Peyer's patch (tissue), 4 donors: Measurements from ENCODE around the gene UBA3. TPM values are rescaled to one million over a fixed set of nuclear protein-coding genes. Genes with fewer than 3 reads are reported as not detected.

Experiments
- DNase-seq, 3 donors: peaks; one replicate each; pipeline ENCODE4 v3.0.0-alpha.2; 2017 to 2019
- H3K27ac ChIP-seq, 4 donors: fragments of 200-600 bp; sonication (generic); one replicate each; pipeline ENCODE4 v1.5.1; 2016 to 2019
- H3K27me3 ChIP-seq, 2 donors: fragments of 200-600 bp; sonication (generic); one replicate each; pipeline ENCODE4 v1.5.1; 2019
- H3K36me3 ChIP-seq, 3 donors: fragments of 200-600 bp; sonication (generic); one replicate each; pipeline ENCODE4 v1.5.1; 2016 to 2019
- H3K4me1 ChIP-seq, 4 donors: fragments of 200-600 bp; sonication (generic); one replicate each; pipeline ENCODE4 v1.5.1; 2016 to 2019
- H3K4me3 ChIP-seq, 4 donors: fragments of 200-600 bp; sonication (generic); 1 replicate in 3 of 4; 2 replicates in 1 of 4; pipeline ENCODE4 v1.5.1; 2016 to 2019; ENCODE audit warnings: mild to moderate bottlenecking in 1 of 4
- H3K9me3 ChIP-seq, 4 donors: fragments of 200-600 bp; sonication (generic); one replicate each; pipeline ENCODE4 v1.5.1; 2016 to 2019; ENCODE audit warnings: mild to moderate bottlenecking in 1 of 4
- POLR2A ChIP-seq, 2 donors: fragments of 450-650 bp; IDR thresholded peaks; one replicate each; pipeline ENCODE4 v1.5.1; 2017; ENCODE audit warnings: antibody characterized with exemption in 2 of 2, mild to moderate bottlenecking in 2 of 2, moderate library complexity in 2 of 2
- total RNA-seq, 4 donors: library from RNA; depleted of rRNA; stranded (reverse); fragments of >200 nt; gene quantifications; one replicate each; pipeline ENCODE4 v1.1.0, GENCODE V29; 2016
- TF ChIP-seq, protein P1 (sequence below), 6 experiments: fragments of 450-650 bp in 4 of 6; fragments of 200-600 bp in 2 of 6; sonication (generic) in 1 of 6; IDR thresholded peaks; one replicate each; pipeline ENCODE4 v1.5.1; 2017 to 2019; ENCODE audit warnings: antibody characterized with exemption in 6 of 6, mild to moderate bottlenecking in 3 of 6, moderate library complexity in 1 of 6

Gene UBA3
- total RNA-seq, 4 donors from 2014 or later, result 28.9 to 64.5 (median 59.8) TPM

DNA sequence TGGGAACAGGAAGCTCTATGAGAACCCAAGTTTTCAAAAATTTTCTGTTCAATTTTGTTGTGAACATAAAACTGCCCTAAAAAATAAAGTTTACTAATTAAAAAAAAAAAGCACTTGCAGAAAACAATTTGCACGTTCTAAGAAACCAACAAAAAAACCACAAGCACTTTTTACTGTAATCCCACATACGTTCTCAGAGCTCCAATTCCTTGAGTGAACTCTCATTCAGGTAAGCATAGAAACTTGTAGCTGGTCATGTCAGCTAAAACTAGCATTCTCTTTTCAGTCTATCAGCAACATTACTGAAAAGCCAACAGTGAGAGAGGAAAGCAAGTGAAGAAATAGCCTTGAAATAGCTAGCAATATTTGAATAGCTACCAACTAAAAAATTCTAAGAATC lies 16.5 kb downstream of the UBA3 start:
- Histone ChIP-seq H3K36me3 (peaks cover 0 to 37% (median 0%) of the 10 kb centered on the region in 3 donors), H3K4me1 (peaks cover 0 to 4% (median 0%) of the 10 kb centered on the region in 4 donors), H3K9me3 (no peaks in the 10 kb centered on the region), H3K27ac (no peak overlapping the region), H3K27me3 (no peaks in the 10 kb centered on the region), H3K4me3 (no peak overlapping the region)
- TF ChIP-seq POLR2A (IDR thresholded peaks at IDR 0.05), result no peak
- TF ChIP-seq, protein P1, sequence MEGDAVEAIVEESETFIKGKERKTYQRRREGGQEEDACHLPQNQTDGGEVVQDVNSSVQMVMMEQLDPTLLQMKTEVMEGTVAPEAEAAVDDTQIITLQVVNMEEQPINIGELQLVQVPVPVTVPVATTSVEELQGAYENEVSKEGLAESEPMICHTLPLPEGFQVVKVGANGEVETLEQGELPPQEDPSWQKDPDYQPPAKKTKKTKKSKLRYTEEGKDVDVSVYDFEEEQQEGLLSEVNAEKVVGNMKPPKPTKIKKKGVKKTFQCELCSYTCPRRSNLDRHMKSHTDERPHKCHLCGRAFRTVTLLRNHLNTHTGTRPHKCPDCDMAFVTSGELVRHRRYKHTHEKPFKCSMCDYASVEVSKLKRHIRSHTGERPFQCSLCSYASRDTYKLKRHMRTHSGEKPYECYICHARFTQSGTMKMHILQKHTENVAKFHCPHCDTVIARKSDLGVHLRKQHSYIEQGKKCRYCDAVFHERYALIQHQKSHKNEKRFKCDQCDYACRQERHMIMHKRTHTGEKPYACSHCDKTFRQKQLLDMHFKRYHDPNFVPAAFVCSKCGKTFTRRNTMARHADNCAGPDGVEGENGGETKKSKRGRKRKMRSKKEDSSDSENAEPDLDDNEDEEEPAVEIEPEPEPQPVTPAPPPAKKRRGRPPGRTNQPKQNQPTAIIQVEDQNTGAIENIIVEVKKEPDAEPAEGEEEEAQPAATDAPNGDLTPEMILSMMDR (IDR thresholded peaks at IDR 0.05), result no peak
- no peak for DNase-seq

DNA sequence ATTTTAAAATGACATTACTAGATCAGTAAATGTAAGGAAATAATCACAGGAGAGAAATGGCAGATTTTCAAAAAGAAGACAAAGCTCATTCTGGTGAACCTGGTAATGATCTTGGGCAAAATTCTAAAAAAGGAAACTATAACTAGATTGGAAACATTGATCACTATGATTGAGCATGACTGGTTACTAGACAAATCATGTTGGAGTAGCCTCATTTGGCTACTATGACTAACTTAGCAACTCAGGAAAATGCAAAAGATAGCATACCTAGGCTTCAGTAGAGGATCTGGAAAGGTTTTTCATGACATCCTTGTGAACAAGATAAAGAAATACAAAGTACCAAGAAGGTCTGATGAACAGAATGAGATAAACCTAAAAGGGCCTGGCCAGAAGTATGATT lies 20.5 kb downstream of the UBA3 start:
- TF ChIP-seq, protein P1 (IDR thresholded peaks at IDR 0.05), result no peak
- TF ChIP-seq POLR2A (IDR thresholded peaks at IDR 0.05), result no peak
- H3K27ac ChIP-seq, result peak overlapping the region in 2 of 4 donors; percentile 61 to 65
- H3K4me1 ChIP-seq, result peaks cover 0 to 2% (median 0%) of the 10 kb centered on the region in 4 donors
- no peaks in the 10 kb centered on the region for H3K27me3 ChIP-seq
- no peak overlapping the region for H3K4me3 ChIP-seq
- H3K9me3 ChIP-seq, result no peaks in the 10 kb centered on the region
- peaks cover 0 to 60% (median 0%) of the 10 kb centered on the region in 3 donors for H3K36me3 ChIP-seq
- DNase-seq, result no peak

DNA sequence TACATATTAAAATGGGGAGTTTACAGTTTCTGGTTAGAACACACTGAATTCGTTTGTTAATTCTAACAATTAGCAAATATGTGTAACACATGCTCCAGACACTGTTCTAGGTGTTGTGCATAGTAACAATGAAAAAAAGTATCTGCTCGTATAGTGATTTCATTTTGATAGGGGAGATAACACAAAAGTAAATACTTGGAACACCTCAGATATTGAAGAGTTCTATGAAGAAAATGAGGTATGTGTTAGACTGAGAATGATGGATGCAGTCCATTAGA lies 21.3 kb downstream of the UBA3 start:
- Histone ChIP-seq H3K4me3 (no peak overlapping the region), H3K27ac (peak overlapping the region; percentile 37 to 65 (median 54)), H3K36me3 (peaks cover 0 to 66% (median 0%) of the 10 kb centered on the region in 3 donors), H3K9me3 (no peaks in the 10 kb centered on the region), H3K27me3 (no peaks in the 10 kb centered on the region), H3K4me1 (no peaks in the 10 kb centered on the region)
- TF ChIP-seq POLR2A (IDR thresholded peaks at IDR 0.05), result no peak
- TF ChIP-seq, protein P1 (IDR thresholded peaks at IDR 0.05), result no peak
- no peak for DNase-seq

DNA sequence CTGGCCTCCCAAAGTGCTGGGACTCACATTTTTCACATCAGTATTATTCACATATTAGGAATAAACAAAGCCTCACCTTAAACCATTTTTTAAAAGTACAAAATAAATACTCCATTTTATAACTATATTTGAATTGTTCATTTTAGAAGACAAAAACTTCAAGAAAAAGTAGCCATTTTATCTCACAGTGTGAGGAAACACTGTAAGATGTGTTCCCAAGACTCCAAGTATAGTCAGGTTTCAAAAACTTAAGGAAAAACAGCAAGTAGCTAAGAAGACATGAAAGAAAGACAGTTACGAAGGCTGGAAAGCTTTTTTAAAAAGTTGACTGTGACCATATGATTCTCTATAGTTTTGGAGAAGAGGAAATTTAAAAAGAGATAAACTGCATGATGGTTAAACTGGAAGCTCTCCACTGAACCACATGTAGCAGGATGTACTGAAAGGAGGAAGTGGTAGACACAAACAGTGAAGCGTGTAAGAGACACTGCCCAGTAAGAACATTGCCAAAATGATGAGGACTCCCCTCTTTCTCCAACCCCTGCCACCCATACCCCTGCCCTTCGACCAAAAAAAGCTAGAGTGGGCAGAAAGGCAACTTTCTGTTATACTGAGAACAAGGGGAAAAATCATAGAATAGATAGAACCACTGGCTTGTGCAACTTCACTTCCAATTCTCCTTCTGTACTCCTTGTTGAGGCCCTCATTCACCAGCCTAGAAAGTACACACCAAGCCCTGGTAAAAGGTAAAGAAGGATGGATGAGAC lies 21.8 kb downstream of the UBA3 start:
- H3K27ac ChIP-seq, result peak overlapping the region; percentile 37 to 65 (median 54)
- TF ChIP-seq, protein P1 (IDR thresholded peaks at IDR 0.05), result no peak
- TF ChIP-seq POLR2A (IDR thresholded peaks at IDR 0.05), result no peak
- H3K9me3 ChIP-seq, result no peaks in the 10 kb centered on the region
- no peak overlapping the region for H3K4me3 ChIP-seq
- peaks cover 0 to 71% (median 0%) of the 10 kb centered on the region in 3 donors for H3K36me3 ChIP-seq
- no peak for DNase-seq
- no peaks in the 10 kb centered on the region for H3K27me3 ChIP-seq
- no peaks in the 10 kb centered on the region for H3K4me1 ChIP-seq

DNA sequence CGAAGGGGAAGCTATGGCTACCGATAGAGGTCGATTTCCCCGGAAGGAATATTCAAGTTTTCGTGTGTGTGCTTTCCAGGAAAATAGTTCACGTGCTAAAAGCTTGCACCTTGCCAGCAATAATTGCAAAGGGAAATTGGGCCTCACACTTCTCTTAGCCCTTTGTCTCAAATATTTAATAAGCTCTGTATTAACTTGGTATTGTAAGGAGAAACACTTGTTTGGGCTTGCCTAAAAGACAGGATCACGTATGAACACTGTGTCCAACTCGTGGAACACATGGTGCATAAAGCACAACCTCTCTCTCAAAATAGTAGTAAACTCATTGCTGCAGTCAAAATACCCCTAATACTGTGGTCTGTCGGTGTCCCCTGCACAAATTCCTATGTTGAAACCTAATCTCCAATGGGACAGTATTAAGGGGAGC lies 27.7 kb downstream of the UBA3 start:
- H3K36me3 ChIP-seq, result peaks cover 0 to 39% (median 0%) of the 10 kb centered on the region in 3 donors
- peak overlapping the region; percentile 89 to 98 (median 94) for H3K27ac ChIP-seq
- no peak for DNase-seq
- H3K9me3 ChIP-seq, result no peaks in the 10 kb centered on the region
- peaks cover 0 to 33% (median 3%) of the 10 kb centered on the region in 4 donors for H3K4me1 ChIP-seq
- H3K27me3 ChIP-seq, result no peaks in the 10 kb centered on the region
- H3K4me3 ChIP-seq, result peak overlapping the region; percentile 61 to 89 (median 72)
- TF ChIP-seq POLR2A (IDR thresholded peaks at IDR 0.05), result no peak
- TF ChIP-seq, protein P1 (IDR thresholded peaks at IDR 0.05), result peak in 3 of 6 experiments; percentile 11 to 34 (median 22)
